ENCODE measurements around the gene ACAN. TPM values are rescaled to one million over a fixed set of nuclear protein-coding genes. Genes with fewer than 3 reads are reported as not detected.

Gene ACAN
- total RNA-seq, 1 experiment from 2014 or later: 0.50 TPM

- H4K8ac ChIP-seq (replicated peaks; ENCODE audit: insufficient read length, low read depth, low read length): no peak overlapping the region
- H2AK5ac ChIP-seq (ENCODE audit: insufficient read length, low read length): no peak overlapping the region
- H3K27me3 ChIP-seq (ENCODE audit: insufficient read depth, low read length): no peaks in the 10 kb centered on the region
- H3K79me2 ChIP-seq (ENCODE audit: insufficient read depth, low read length): no peaks in the 10 kb centered on the region
- H3K18ac ChIP-seq (ENCODE audit: insufficient read length, low read depth, low read length): no peak overlapping the region
- H4K20me1 ChIP-seq (ENCODE audit: control insufficient read depth, insufficient read depth, insufficient read length): no peaks in the 10 kb centered on the region
- H2BK15ac ChIP-seq (ENCODE audit: low read depth, low read length): no peak overlapping the region
- no peaks in the 10 kb centered on the region for H3K23me2 ChIP-seq (ENCODE audit: insufficient read length, low read depth, low read length, poor library complexity, severe bottlenecking)
- H3K9ac ChIP-seq (ENCODE audit: extremely low read depth, insufficient read length, low read length): no peak overlapping the region
- Mint-ChIP-seq H3K27ac (no peak overlapping the region), H3K36me3 (ENCODE audit: insufficient read depth in 1 of 3, low read depth in 3 of 3) (no peaks in the 10 kb centered on the region), H3K4me3 (no peak overlapping the region), H3K9me3 (no peaks in the 10 kb centered on the region; a peak in 1 of 5 replicates), H3K4me1 (peaks cover 12 to 17% of the 10 kb centered on the region in 2 experiments), H3K27me3 (ENCODE audit: low read depth) (peaks cover 42% of the 10 kb centered on the region)
- TF ChIP-seq CTCF (conservative IDR thresholded peaks at IDR 0.05): no peak
- no peak overlapping the region for H2AFZ ChIP-seq (ENCODE audit: low read length)
- H3K9me3 ChIP-seq (ENCODE audit: control insufficient read depth, low read depth, low read length): no peaks in the 10 kb centered on the region
- no peak overlapping the region for H4K91ac ChIP-seq (ENCODE audit: insufficient read length, low read depth, low read length)
- no peak for DNase-seq
- H3K4me1 ChIP-seq (ENCODE audit: insufficient read depth, low read length): peaks cover 7% of the 10 kb centered on the region; the same call in 1 of the 2 replicates
- H3K4me2 ChIP-seq (ENCODE audit: insufficient read depth, insufficient read length, low read length): no peak overlapping the region
- H3K14ac ChIP-seq (ENCODE audit: insufficient read depth, low read length): no peak overlapping the region
- H2BK5ac ChIP-seq (ENCODE audit: insufficient read length, low read length): no peak overlapping the region
- WGBS (ENCODE audit: extremely low coverage, insufficient read length, low lambda C conversion rate): no CpG with 5 or more reads among the region's 7 CpGs
- no peaks in the 10 kb centered on the region for H3K79me1 ChIP-seq (ENCODE audit: insufficient read depth, low read depth, low read length, poor library complexity, severe bottlenecking)
- no peak overlapping the region for H3T11ph ChIP-seq (ENCODE audit: low read length)
- no peak overlapping the region for H3K27ac ChIP-seq (ENCODE audit: insufficient read length, low read depth, low read length)
- no peak overlapping the region for H3K4ac ChIP-seq (ENCODE audit: low read depth, low read length)
- H4K5ac ChIP-seq (ENCODE audit: insufficient read length, low read depth, low read length): no peak overlapping the region
- no peak overlapping the region for H3K56ac ChIP-seq (ENCODE audit: insufficient read length, low read depth, low read length)
- no peak overlapping the region for H2BK12ac ChIP-seq (ENCODE audit: insufficient read length, low read depth, low read length)
- no peak overlapping the region for H2BK20ac ChIP-seq (ENCODE audit: low read depth, low read length, poor library complexity, severe bottlenecking)
- no peak overlapping the region for H3K23ac ChIP-seq (ENCODE audit: insufficient read length, low read depth, low read length)
- no peak overlapping the region for H2BK120ac ChIP-seq (ENCODE audit: low read depth, low read length, poor library complexity, severe bottlenecking)
Measured at GRCh38 chr15:88790486-88790885, 12.8 kb upstream of the ACAN start.
